Sigmoid colon (tissue), 7 donors: ENCODE data around the gene NID2. TPM values are rescaled to one million over a fixed set of nuclear protein-coding genes. Genes with fewer than 3 reads are reported as not detected.

ENCODE experiments used
- DNase-seq: peaks from one replicate; pipeline ENCODE4 v3.0.0-alpha.2; 2019
- H3K27ac ChIP-seq, 4 donors: fragments of 200-600 bp; sonication (generic); one replicate each; pipeline ENCODE4 v1.5.1; 2016 to 2019; ENCODE audit warnings: mild to moderate bottlenecking in 1 of 4
- H3K27me3 ChIP-seq, 3 donors: fragments of 200-600 bp; sonication (generic); one replicate each; pipeline ENCODE4 v1.5.1; 2019; ENCODE audit warnings: mild to moderate bottlenecking in 1 of 3
- H3K36me3 ChIP-seq, 4 donors: fragments of 200-600 bp; sonication (generic); one replicate each; pipeline ENCODE4 v1.5.1; 2016 to 2019
- H3K4me1 ChIP-seq, 4 donors: fragments of 200-600 bp; sonication (generic); one replicate each; pipeline ENCODE4 v1.5.1; 2017 to 2019
- H3K4me3 ChIP-seq, 4 donors: fragments of 200-600 bp; sonication (generic); one replicate each; pipeline ENCODE4 v1.5.1; 2017 to 2019; ENCODE audit warnings: mild to moderate bottlenecking in 2 of 4, moderate library complexity in 1 of 4
- H3K9me3 ChIP-seq, 4 donors: fragments of 200-600 bp in 3 of 4; sonication (generic) in 3 of 4; one replicate each; pipeline versions ENCODE4 v1.5.1 to v1.6.1; 2013 to 2019
- CTCF ChIP-seq, 4 experiments: fragments of 450-650 bp in 3 of 4; fragments of 200-600 bp in 1 of 4; IDR thresholded peaks; one replicate each; pipeline ENCODE4 v1.5.1; 2016 to 2019; ENCODE audit warnings: antibody characterized with exemption in 4 of 4, mild to moderate bottlenecking in 3 of 4, moderate library complexity in 2 of 4
- EP300 ChIP-seq, 4 donors: sonication (generic); formaldehyde crosslinking; IDR thresholded peaks; one replicate each; pipeline ENCODE4 v1.6.1; 2017; ENCODE audit warnings: antibody characterized with exemption in 4 of 4
- POLR2A ChIP-seq, 2 donors: fragments of 450-650 bp; IDR thresholded peaks; one replicate each; pipeline ENCODE4 v1.6.1; 2016; ENCODE audit warnings: antibody characterized with exemption in 2 of 2, mild to moderate bottlenecking in 2 of 2, moderate library complexity in 2 of 2
- POLR2AphosphoS5 ChIP-seq, 4 donors: sonication (generic); formaldehyde crosslinking; IDR thresholded peaks; one replicate each; pipeline ENCODE4 v1.6.1; 2017; ENCODE audit warnings: antibody characterized with exemption in 4 of 4
- WGBS, 2 donors: extraction: QIAGEN DNeasy Blood & Tissue Kit; methylation state at CpG; one replicate each; pipeline ENCODE4 v1.1.7; 2013; 5-methylcytosine and 5-hydroxymethylcytosine counted together
- intact Hi-C: fragments of 100-400 bp; cut with DNase I; formaldehyde crosslinking; loops from one replicate; pipeline ENCODE4 v1.15.1; 2023
- polyA plus RNA-seq, 3 donors: library from polyadenylated mRNA; stranded (reverse); fragments of 200-250 nt; gene quantifications; one replicate each; pipeline ENCODE4 v1.2.3, GENCODE V29; 2013
- total RNA-seq, 4 donors: library from RNA; depleted of rRNA; stranded (reverse); fragments of >200 nt; gene quantifications; one replicate each; pipeline ENCODE4 v1.1.0, GENCODE V29; 2016
- donor health status: healthy with polysubstance abuse.
- donor health status: Bipolar disorder and iron deficiency.
- donor health status: healthy.

Gene NID2
- total and polyA plus RNA-seq, 7 donors = 0.46 to 52.9 (median 26.4) TPM

- Histone ChIP-seq H3K27ac (no peak overlapping the region), H3K36me3 (no peaks in the 10 kb centered on the region), H3K27me3 (no peaks in the 10 kb centered on the region), H3K9me3 (no peaks in the 10 kb centered on the region), H3K4me1 (peaks cover 0 to 10% (median 6%) of the 10 kb centered on the region in 4 donors), H3K4me3 (no peak overlapping the region)
- DNase-seq = no peak
- intact Hi-C loops = loop anchor here (5.0 kb wide), 1 partner anchor 195 kb away; no protein-coding TSS in a partner anchor
- TF ChIP-seq POLR2AphosphoS5 (IDR thresholded peaks at IDR 0.05) (no peak), CTCF (IDR thresholded peaks at IDR 0.05) (no peak)
- WGBS, 2 donors = 96 to 98% methylated on average over 5 of the region's 5 CpGs
Measured at GRCh38 chr14:51977075-51977474, 91.8 kb downstream of the NID2 start.

GRCh38 chr14:51972566-51972965, 96.3 kb downstream of the NID2 start:
- DNase-seq = no peak
- Histone ChIP-seq H3K27me3 (no peaks in the 10 kb centered on the region), H3K36me3 (no peaks in the 10 kb centered on the region), H3K27ac (no peak overlapping the region), H3K4me3 (no peak overlapping the region), H3K4me1 (peaks cover 0 to 6% (median 0%) of the 10 kb centered on the region in 4 donors), H3K9me3 (no peaks in the 10 kb centered on the region)
- whole genome bisulfite sequencing, 2 donors = 89 to 93% methylated on average over 7 of the region's 7 CpGs
- TF ChIP-seq POLR2AphosphoS5 (IDR thresholded peaks at IDR 0.05) (no peak), POLR2A (IDR thresholded peaks at IDR 0.05) (no peak), EP300 (IDR thresholded peaks at IDR 0.05) (no peak), CTCF (IDR thresholded peaks at IDR 0.05) (no peak)
- intact Hi-C loops = no loop called here

GRCh38 chr14:51969852-51970540, 98.9 kb downstream of the NID2 start:
- no peak for TF ChIP-seq POLR2A (IDR thresholded peaks at IDR 0.05)
- TF ChIP-seq CTCF (IDR thresholded peaks at IDR 0.05) = no peak
- no peak for TF ChIP-seq POLR2AphosphoS5 (IDR thresholded peaks at IDR 0.05)
- TF ChIP-seq EP300 (IDR thresholded peaks at IDR 0.05) = no peak
- DNase-seq = no peak
- no peaks in the 10 kb centered on the region for H3K9me3 ChIP-seq
- H3K27me3 ChIP-seq = no peaks in the 10 kb centered on the region
- 60 to 61% methylated on average over 6 of the region's 6 CpGs for WGBS, 2 donors
- H3K4me1 ChIP-seq = peaks cover 0 to 6% (median 0%) of the 10 kb centered on the region in 4 donors
- no peak overlapping the region for H3K27ac ChIP-seq
- no peak overlapping the region for H3K4me3 ChIP-seq
- intact Hi-C loops = no loop called here
- no peaks in the 10 kb centered on the region for H3K36me3 ChIP-seq

- TF ChIP-seq CTCF (IDR thresholded peaks at IDR 0.05) (no peak), POLR2AphosphoS5 (IDR thresholded peaks at IDR 0.05) (no peak), EP300 (IDR thresholded peaks at IDR 0.05) (no peak), POLR2A (IDR thresholded peaks at IDR 0.05) (no peak)
- no peak overlapping the region for H3K27ac ChIP-seq
Measured at GRCh38 chr14:51967521-51967920, 101.3 kb downstream of the NID2 start.

More at GRCh38 chr14:51967521-51967920, 101.3 kb downstream of the NID2 start:
- WGBS, 2 donors = 67 to 86% methylated on average over 2 of the region's 2 CpGs
- intact Hi-C loops = no loop called here
- Histone ChIP-seq H3K4me3 (no peak overlapping the region), H3K4me1 (peaks cover 0 to 20% (median 3%) of the 10 kb centered on the region in 4 donors), H3K27me3 (no peaks in the 10 kb centered on the region), H3K9me3 (no peaks in the 10 kb centered on the region), H3K36me3 (no peaks in the 10 kb centered on the region)
- no peak for DNase-seq
